Measurements from ENCODE around the gene BCAS3. TPM values are rescaled to one million over a fixed set of nuclear protein-coding genes. Genes with fewer than 3 reads are reported as not detected.

Gene BCAS3
- total RNA-seq, 1 experiment from 2014 or later = 26.3 TPM

GRCh38 chr17:61387011-61387410, 709.4 kb downstream of the BCAS3 start:
- H4K20me1 ChIP-seq (ENCODE audit: insufficient read depth) = no peaks in the 10 kb centered on the region
- peaks cover 0 to 3% of the 10 kb centered on the region in 2 experiments; a peak in 2 of 4 replicates for H3K4me1 ChIP-seq (ENCODE audit: control insufficient read depth in 1 of 2, insufficient read depth in 2 of 2, low read length in 2 of 2)
- H3K4me2 ChIP-seq (ENCODE audit: low read length) = no peak overlapping the region
- no peak overlapping the region for H3K4me3 ChIP-seq (replicated peaks in 1 of 2; ENCODE audit: low read depth in 1 of 2, low read length in 2 of 2)
- H3K9me2 ChIP-seq (ENCODE audit: insufficient read depth) = no peaks in the 10 kb centered on the region
- H3K36me3 ChIP-seq (ENCODE audit: control insufficient read depth in 1 of 2, insufficient read depth in 2 of 2, low read length in 2 of 2) = no peaks in the 10 kb centered on the region
- H3K27ac ChIP-seq (ENCODE audit: low read depth, low read length) = no peak overlapping the region
- ATAC-seq = no peak
- RAD21 ChIA-PET (ENCODE audit: low non-redundant PET in 1 of 2, low total read pairs in 2 of 2, uncharacterized antibody in 2 of 2, unreplicated experiment in 2 of 2) = no interaction called here
- TF ChIP-seq SRF (IDR thresholded peaks at IDR 0.05; ENCODE audit: low read depth) (no peak), SIN3A (IDR thresholded peaks at IDR 0.05; ENCODE audit: low read depth) (no peak), EZH2 (IDR thresholded peaks at IDR 0.05) (no peak), ZBTB33 (IDR thresholded peaks at IDR 0.05; ENCODE audit: extremely low read depth, insufficient replicate concordance, low read length) (no peak), POLR2AphosphoS5 (IDR thresholded peaks at IDR 0.05; ENCODE audit: low read depth, low read length) (no peak), JUND (IDR thresholded peaks at IDR 0.05) (no peak), YY1 (IDR thresholded peaks at IDR 0.05; ENCODE audit: extremely low read depth, insufficient replicate concordance, low read depth, low read length) (no peak), ZFX (IDR thresholded peaks at IDR 0.05) (no peak), REST (IDR thresholded peaks at IDR 0.05; ENCODE audit: low read depth) (no peak), CBX3 (IDR thresholded peaks at IDR 0.05; ENCODE audit: low read depth) (no peak), FOSL1 (IDR thresholded peaks at IDR 0.05; ENCODE audit: low read depth) (no peak), ATF3 (IDR thresholded peaks at IDR 0.05) (no peak)
- TF ChIP-seq, protein P1, sequence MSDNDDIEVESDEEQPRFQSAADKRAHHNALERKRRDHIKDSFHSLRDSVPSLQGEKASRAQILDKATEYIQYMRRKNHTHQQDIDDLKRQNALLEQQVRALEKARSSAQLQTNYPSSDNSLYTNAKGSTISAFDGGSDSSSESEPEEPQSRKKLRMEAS (IDR thresholded peaks at IDR 0.05) = no peak
- H3K79me2 ChIP-seq (ENCODE audit: insufficient read depth, low read length) = no peaks in the 10 kb centered on the region
- CTCF ChIA-PET = interaction anchor here (1.5 kb wide), 1 partner anchor 666 kb away, joined by 3 read pairs; no protein-coding TSS in a partner anchor
- no peaks in the 10 kb centered on the region for H3K27me3 ChIP-seq (ENCODE audit: insufficient read depth, low read length)
- DNase-seq (ENCODE audit: low read depth, low spot score) = no peak
- H2AFZ ChIP-seq (ENCODE audit: low read depth, low read length, poor library complexity, severe bottlenecking) = no peak overlapping the region
- H3K9me3 ChIP-seq (ENCODE audit: control insufficient read depth in 1 of 2, insufficient read depth in 1 of 2, low read depth in 1 of 2, low read length in 2 of 2) = no peaks in the 10 kb centered on the region
- BruUV-seq (replicated peaks) = no TSS peak
- POLR2A ChIA-PET = no interaction called here
- intact Hi-C loops (cut with micrococcal nuclease) = no loop called here
- no peak overlapping the region for H3K9ac ChIP-seq (ENCODE audit: low read length)

Measured in HCT116 (cell line).